HepG2 (cell line): Measurements from ENCODE around the gene CAPN9. TPM values are rescaled to one million over a fixed set of nuclear protein-coding genes. Genes with fewer than 3 reads are reported as not detected.

Experiments used
- FOXP1 ChIP-seq, 2 experiments: fragments of 450-650 bp in 1 of 2; IDR thresholded peaks; 2 replicates each; pipeline ENCODE4 v1.6.1; 2017 to 2018; ENCODE audit warnings: antibody characterized with exemption in 1 of 2
- KDM4B ChIP-seq: sonication (generic); formaldehyde crosslinking; IDR thresholded peaks from 2 replicates; pipeline ENCODE4 v1.4.0; 2020; ENCODE audit warnings: missing genetic modification reagents
- LCORL ChIP-seq, 2 experiments: fragments of 450-650 bp in 1 of 2; sonication (generic) in 1 of 2; formaldehyde crosslinking in 1 of 2; IDR thresholded peaks; 2 replicates each; pipeline versions ENCODE4 v1.5.0 to v1.6.1; 2017 to 2020; ENCODE audit warnings: antibody characterized with exemption in 1 of 2, missing genetic modification reagents in 1 of 2
- MAFG ChIP-seq: sonication (generic); formaldehyde crosslinking; IDR thresholded peaks from 2 replicates; pipeline ENCODE4 v1.5.1; 2020; ENCODE audit warnings: mild to moderate bottlenecking, missing genetic modification reagents
- PREB ChIP-seq: sonication (generic); formaldehyde crosslinking; IDR thresholded peaks from 2 replicates; pipeline ENCODE4 v1.4.0; 2020; ENCODE audit warnings: missing genetic modification reagents
- PTBP1 ChIP-seq: fragments of 200-400 bp; formaldehyde crosslinking; IDR thresholded peaks from 2 replicates; pipeline ENCODE4 v1.6.1; 2018; ENCODE audit warnings: low read length, low read depth; ENCODE audit not compliant: poor library complexity, severe bottlenecking
- SNAPC5 ChIP-seq: sonication (generic); formaldehyde crosslinking; IDR thresholded peaks from 2 replicates; pipeline ENCODE4 v1.8.1; 2023; ENCODE audit warnings: mild to moderate bottlenecking, missing genetic modification reagents, borderline replicate concordance
- TAF1 ChIP-seq: sonication (generic); formaldehyde crosslinking; IDR thresholded peaks from 2 replicates; pipeline ENCODE4 v1.4.0; 2020; ENCODE audit warnings: missing genetic modification reagents
- TOE1 ChIP-seq: sonication (generic); formaldehyde crosslinking; IDR thresholded peaks from 2 replicates; pipeline ENCODE4 v1.4.0; 2020; ENCODE audit warnings: mild to moderate bottlenecking, missing genetic modification reagents
- YEATS2 ChIP-seq: sonication (generic); formaldehyde crosslinking; IDR thresholded peaks from 2 replicates; pipeline ENCODE4 v1.4.0; 2020; ENCODE audit warnings: missing genetic modification reagents, borderline replicate concordance
- YY1 ChIP-seq: IDR thresholded peaks from 2 replicates; pipeline ENCODE4 v1.6.1; 2011; ENCODE audit warnings: low read length, low read depth, moderate library complexity, mild to moderate bottlenecking; ENCODE audit not compliant: insufficient read depth, insufficient replicate concordance
- ZFP62 ChIP-seq: sonication (generic); formaldehyde crosslinking; IDR thresholded peaks from 2 replicates; pipeline ENCODE4 v1.4.0; 2020; ENCODE audit warnings: missing genetic modification reagents
- ZFP91 ChIP-seq: sonication (generic); formaldehyde crosslinking; IDR thresholded peaks from 2 replicates; pipeline ENCODE4 v1.9.0; 2022; ENCODE audit warnings: missing genetic modification reagents, mild to moderate bottlenecking, borderline replicate concordance
- ZNF414 ChIP-seq: sonication (generic); formaldehyde crosslinking; IDR thresholded peaks from 2 replicates; pipeline ENCODE4 v1.5.0; 2020; ENCODE audit warnings: missing genetic modification reagents
- ZNF441 ChIP-seq: sonication (generic); formaldehyde crosslinking; IDR thresholded peaks from 2 replicates; pipeline ENCODE4 v1.7.0; 2021; ENCODE audit warnings: missing genetic modification reagents, borderline replicate concordance
- ZNF563 ChIP-seq: sonication (generic); formaldehyde crosslinking; IDR thresholded peaks from 2 replicates; pipeline ENCODE4 v1.8.0; 2022; ENCODE audit warnings: mild to moderate bottlenecking, moderate library complexity, missing genetic modification reagents
- ZNF598 ChIP-seq: sonication (generic); formaldehyde crosslinking; IDR thresholded peaks from 2 replicates; pipeline ENCODE4 v1.5.1; 2020; ENCODE audit warnings: mild to moderate bottlenecking, missing genetic modification reagents, borderline replicate concordance
- ZNF674 ChIP-seq: sonication (generic); formaldehyde crosslinking; IDR thresholded peaks from 2 replicates; pipeline ENCODE4 v1.5.0; 2020; ENCODE audit warnings: low read depth, mild to moderate bottlenecking, missing genetic modification reagents
- ZSCAN31 ChIP-seq: sonication (generic); formaldehyde crosslinking; IDR thresholded peaks from 2 replicates; pipeline ENCODE4 v1.5.0; 2020; ENCODE audit warnings: low read depth, mild to moderate bottlenecking, missing genetic modification reagents
- polyA plus RNA-seq, 8 experiments: library from polyadenylated mRNA; depleted of rRNA in 3 of 8; stranded (reverse) in 7 of 8; unstranded in 1 of 8; fragments of >200 nt; fragmentation: Illumina TruSeq in 4 of 8; extraction: Trizol in 4 of 8; gene quantifications; 2 replicates each; pipeline versions ENCODE4 v1.2.1 to v1.2.3, GENCODE V29; 2011 to 2016; ENCODE audit warnings: low read depth in 4 of 8, missing spikeins in 1 of 8, mixed read lengths in 1 of 8; ENCODE audit not compliant: insufficient read depth in 1 of 8
- total RNA-seq, 5 experiments: library from RNA; depleted of rRNA; stranded (reverse); fragments of >200 nt; fragmentation: Illumina TruSeq; extraction: Trizol; gene quantifications; 2 replicates each; pipeline ENCODE4 v1.2.3, GENCODE V29; 2016; ENCODE audit warnings: low read depth in 1 of 5
- TF ChIP-seq, protein P1 (sequence below): sonication (generic); formaldehyde crosslinking; conservative IDR thresholded peaks from 2 replicates; pipeline ENCODE4 v1.4.0; 2020; ENCODE audit warnings: missing genetic modification reagents
- TF ChIP-seq, protein P2 (sequence below): sonication (generic); formaldehyde crosslinking; IDR thresholded peaks from 2 replicates; pipeline ENCODE4 v1.9.0; 2021; ENCODE audit warnings: missing genetic modification reagents, mild to moderate bottlenecking, borderline replicate concordance

CAPN9 gene
- total and polyA plus RNA-seq, 2 of the 13 experiments (the other 11 are each of a cell fraction or from before 2014, with no cell fraction given): 0.04 to 0.31 TPM

GRCh38 chr1:230712470-230712942, 34.7 kb upstream of the CAPN9 start (continued):
- TF ChIP-seq, protein P1, sequence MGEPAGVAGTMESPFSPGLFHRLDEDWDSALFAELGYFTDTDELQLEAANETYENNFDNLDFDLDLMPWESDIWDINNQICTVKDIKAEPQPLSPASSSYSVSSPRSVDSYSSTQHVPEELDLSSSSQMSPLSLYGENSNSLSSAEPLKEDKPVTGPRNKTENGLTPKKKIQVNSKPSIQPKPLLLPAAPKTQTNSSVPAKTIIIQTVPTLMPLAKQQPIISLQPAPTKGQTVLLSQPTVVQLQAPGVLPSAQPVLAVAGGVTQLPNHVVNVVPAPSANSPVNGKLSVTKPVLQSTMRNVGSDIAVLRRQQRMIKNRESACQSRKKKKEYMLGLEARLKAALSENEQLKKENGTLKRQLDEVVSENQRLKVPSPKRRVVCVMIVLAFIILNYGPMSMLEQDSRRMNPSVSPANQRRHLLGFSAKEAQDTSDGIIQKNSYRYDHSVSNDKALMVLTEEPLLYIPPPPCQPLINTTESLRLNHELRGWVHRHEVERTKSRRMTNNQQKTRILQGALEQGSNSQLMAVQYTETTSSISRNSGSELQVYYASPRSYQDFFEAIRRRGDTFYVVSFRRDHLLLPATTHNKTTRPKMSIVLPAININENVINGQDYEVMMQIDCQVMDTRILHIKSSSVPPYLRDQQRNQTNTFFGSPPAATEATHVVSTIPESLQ (CRISPR knock-in tag): no peak
- no peak for TF ChIP-seq ZFP62 (CRISPR knock-in tag)
- TF ChIP-seq PREB (CRISPR knock-in tag): no peak
- no peak for TF ChIP-seq ZSCAN31 (CRISPR knock-in tag)
- TF ChIP-seq LCORL (IDR thresholded peaks at IDR 0.05): no peak
- TF ChIP-seq LCORL (CRISPR knock-in tag; IDR thresholded peaks at IDR 0.05): peak; percentile 47; the same call in 1 of the 2 replicates
- TF ChIP-seq SNAPC5: no peak
- no peak for TF ChIP-seq ZFP91 (CRISPR knock-in tag)
- no peak for TF ChIP-seq ZNF441 (CRISPR knock-in tag)
- TF ChIP-seq TAF1 (CRISPR knock-in tag): peak; percentile 31
- TF ChIP-seq YEATS2 (CRISPR knock-in tag): no peak
- TF ChIP-seq FOXP1 (IDR thresholded peaks at IDR 0.05): no peak
- no peak for TF ChIP-seq FOXP1 (CRISPR knock-in tag; IDR thresholded peaks at IDR 0.05)
- TF ChIP-seq, protein P2, sequence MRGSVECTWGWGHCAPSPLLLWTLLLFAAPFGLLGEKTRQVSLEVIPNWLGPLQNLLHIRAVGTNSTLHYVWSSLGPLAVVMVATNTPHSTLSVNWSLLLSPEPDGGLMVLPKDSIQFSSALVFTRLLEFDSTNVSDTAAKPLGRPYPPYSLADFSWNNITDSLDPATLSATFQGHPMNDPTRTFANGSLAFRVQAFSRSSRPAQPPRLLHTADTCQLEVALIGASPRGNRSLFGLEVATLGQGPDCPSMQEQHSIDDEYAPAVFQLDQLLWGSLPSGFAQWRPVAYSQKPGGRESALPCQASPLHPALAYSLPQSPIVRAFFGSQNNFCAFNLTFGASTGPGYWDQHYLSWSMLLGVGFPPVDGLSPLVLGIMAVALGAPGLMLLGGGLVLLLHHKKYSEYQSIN (CRISPR knock-in tag): no peak
- TF ChIP-seq MAFG (CRISPR knock-in tag): no peak
- no peak for TF ChIP-seq PTBP1
- 0 out of 2 replicates have a peak, but pooled peaks have one; percentile 38 for TF ChIP-seq KDM4B (CRISPR knock-in tag)
- no peak for TF ChIP-seq ZNF563 (CRISPR knock-in tag)
- no peak for TF ChIP-seq TOE1 (CRISPR knock-in tag)
- TF ChIP-seq ZNF598: no peak
- no peak for TF ChIP-seq ZNF414 (CRISPR knock-in tag)
- TF ChIP-seq YY1: no peak
- no peak for TF ChIP-seq ZNF674
